Erythroblast (primary cell): ENCODE results near the gene SLC22A2.

Experiments
- GATA1 ChIP-seq: IDR thresholded peaks from 2 replicates; pipeline ENCODE4 v1.6.1; 2011; ENCODE audit warnings: low read depth, mild to moderate bottlenecking, control low read depth, low read length, moderate library complexity
- POLR2A ChIP-seq: IDR thresholded peaks from 2 replicates; pipeline ENCODE4 v1.6.1; 2011; ENCODE audit warnings: mild to moderate bottlenecking, low read length

- TF ChIP-seq POLR2A, result no peak
- no peak for TF ChIP-seq GATA1
These were observed 18.9 kb upstream of the SLC22A2 start for GRCh38 chr6:160277546-160277945.
